Suprapubic skin (tissue), 4 donors: ENCODE measurements around the gene MIPOL1. TPM values are rescaled to one million over a fixed set of nuclear protein-coding genes. Genes with fewer than 3 reads are reported as not detected.

Source experiments
- DNase-seq, 2 donors: peaks; one replicate each; pipeline ENCODE4 v3.0.0-alpha.2; 2019; ENCODE audit warnings: low spot score in 2 of 2
- H3K27ac ChIP-seq: fragments of 200-600 bp; sonication (generic); one replicate; pipeline ENCODE4 v1.5.1; 2019
- H3K27me3 ChIP-seq: fragments of 200-600 bp; sonication (generic); one replicate; pipeline ENCODE4 v1.5.1; 2019
- H3K36me3 ChIP-seq: fragments of 200-600 bp; sonication (generic); one replicate; pipeline ENCODE4 v1.5.1; 2019
- H3K4me1 ChIP-seq: fragments of 200-600 bp; sonication (generic); one replicate; pipeline ENCODE4 v1.5.1; 2019
- H3K4me3 ChIP-seq: fragments of 200-600 bp; sonication (generic); one replicate; pipeline ENCODE4 v1.5.1; 2019; ENCODE audit warnings: mild to moderate bottlenecking
- H3K9me3 ChIP-seq: fragments of 200-600 bp; sonication (generic); one replicate; pipeline ENCODE4 v1.5.1; 2019
- EP300 ChIP-seq: sonication (generic); formaldehyde crosslinking; IDR thresholded peaks from one replicate; pipeline ENCODE4 v1.6.1; 2017; ENCODE audit warnings: antibody characterized with exemption
- POLR2A ChIP-seq, 2 donors: fragments of 450-650 bp; IDR thresholded peaks; one replicate each; pipeline ENCODE4 v1.6.1; 2017; ENCODE audit warnings: antibody characterized with exemption in 2 of 2, mild to moderate bottlenecking in 2 of 2, moderate library complexity in 2 of 2
- POLR2AphosphoS5 ChIP-seq, 3 donors: sonication (generic); formaldehyde crosslinking; IDR thresholded peaks; one replicate each; pipeline ENCODE4 v1.6.1; 2017; ENCODE audit warnings: antibody characterized with exemption in 3 of 3
- WGBS: methylation state at CpG from one replicate; pipeline ENCODE4 v1.1.5; 2018; 5-methylcytosine and 5-hydroxymethylcytosine counted together
- total RNA-seq, 4 donors: library from RNA; depleted of rRNA; stranded (reverse); fragments of >200 nt; gene quantifications; one replicate each; pipeline ENCODE4 v1.1.0, GENCODE V29; 2016
- TF ChIP-seq, protein P1 (sequence below), 2 donors: fragments of 200-600 bp in 1 of 2; fragments of 450-650 bp in 1 of 2; sonication (generic) in 1 of 2; IDR thresholded peaks; one replicate each; pipeline ENCODE4 v1.5.1; 2016 to 2019; ENCODE audit warnings: antibody characterized with exemption in 2 of 2, mild to moderate bottlenecking in 1 of 2, moderate library complexity in 1 of 2

The MIPOL1 gene
- total RNA-seq, 4 donors from 2014 or later = 3.5 to 12.7 (median 7.6) TPM

DNA sequence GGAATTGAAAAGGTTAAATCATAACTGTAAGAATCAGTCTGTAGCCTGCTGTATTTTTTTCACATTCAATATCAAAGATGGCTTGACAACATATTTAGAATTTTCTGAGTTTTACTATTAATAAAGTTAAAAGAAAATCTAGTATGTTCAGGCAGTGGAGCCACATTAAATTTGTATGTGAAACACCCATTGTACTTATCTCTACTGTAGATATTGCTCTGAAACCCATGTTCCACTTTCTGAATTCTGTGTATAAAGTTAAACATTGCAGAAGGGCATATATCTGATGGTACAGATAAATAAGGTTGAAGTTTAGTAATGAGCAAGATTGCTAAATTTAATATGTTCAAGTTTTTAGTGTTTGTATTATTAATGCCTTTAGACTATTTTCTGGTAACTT, 224.6 kb downstream of the MIPOL1 start:
- Histone ChIP-seq H3K4me1 (no peaks in the 10 kb centered on the region), H3K27me3 (no peaks in the 10 kb centered on the region), H3K27ac (no peak overlapping the region), H3K9me3 (no peaks in the 10 kb centered on the region), H3K36me3 (no peaks in the 10 kb centered on the region), H3K4me3 (no peak overlapping the region)
- no peak for DNase-seq
- no peak for TF ChIP-seq POLR2AphosphoS5 (IDR thresholded peaks at IDR 0.05)
- TF ChIP-seq POLR2A (IDR thresholded peaks at IDR 0.05) = no peak
- no peak for TF ChIP-seq EP300
- TF ChIP-seq, protein P1, sequence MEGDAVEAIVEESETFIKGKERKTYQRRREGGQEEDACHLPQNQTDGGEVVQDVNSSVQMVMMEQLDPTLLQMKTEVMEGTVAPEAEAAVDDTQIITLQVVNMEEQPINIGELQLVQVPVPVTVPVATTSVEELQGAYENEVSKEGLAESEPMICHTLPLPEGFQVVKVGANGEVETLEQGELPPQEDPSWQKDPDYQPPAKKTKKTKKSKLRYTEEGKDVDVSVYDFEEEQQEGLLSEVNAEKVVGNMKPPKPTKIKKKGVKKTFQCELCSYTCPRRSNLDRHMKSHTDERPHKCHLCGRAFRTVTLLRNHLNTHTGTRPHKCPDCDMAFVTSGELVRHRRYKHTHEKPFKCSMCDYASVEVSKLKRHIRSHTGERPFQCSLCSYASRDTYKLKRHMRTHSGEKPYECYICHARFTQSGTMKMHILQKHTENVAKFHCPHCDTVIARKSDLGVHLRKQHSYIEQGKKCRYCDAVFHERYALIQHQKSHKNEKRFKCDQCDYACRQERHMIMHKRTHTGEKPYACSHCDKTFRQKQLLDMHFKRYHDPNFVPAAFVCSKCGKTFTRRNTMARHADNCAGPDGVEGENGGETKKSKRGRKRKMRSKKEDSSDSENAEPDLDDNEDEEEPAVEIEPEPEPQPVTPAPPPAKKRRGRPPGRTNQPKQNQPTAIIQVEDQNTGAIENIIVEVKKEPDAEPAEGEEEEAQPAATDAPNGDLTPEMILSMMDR (IDR thresholded peaks at IDR 0.05) = no peak

DNA sequence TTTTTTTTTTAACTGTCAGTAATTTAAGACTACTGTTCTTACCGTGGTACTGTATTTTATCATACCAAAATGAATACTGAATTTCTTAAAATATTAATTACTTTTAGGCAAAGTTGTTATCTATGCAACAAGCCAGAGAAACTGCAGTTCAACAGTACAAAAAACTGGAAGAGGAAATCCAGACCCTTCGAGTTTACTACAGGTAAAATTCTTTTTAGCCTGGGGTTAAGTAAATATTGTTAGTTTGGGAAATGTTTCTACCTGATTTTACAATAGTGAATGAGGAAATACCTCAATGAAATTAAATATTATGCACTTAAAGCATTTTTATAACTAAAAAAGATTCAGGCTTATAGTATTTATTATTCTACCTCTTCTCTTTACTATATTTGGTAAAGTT, 225.0 kb downstream of the MIPOL1 start:
- H3K4me1 ChIP-seq = no peaks in the 10 kb centered on the region
- no peaks in the 10 kb centered on the region for H3K9me3 ChIP-seq
- no peak overlapping the region for H3K27ac ChIP-seq
- 58% methylated on average over 2 of the region's 2 CpGs for WGBS
- no peak overlapping the region for H3K4me3 ChIP-seq
- no peaks in the 10 kb centered on the region for H3K27me3 ChIP-seq
- H3K36me3 ChIP-seq = no peaks in the 10 kb centered on the region
- no peak for TF ChIP-seq EP300
- TF ChIP-seq POLR2A (IDR thresholded peaks at IDR 0.05) = no peak
- no peak for TF ChIP-seq POLR2AphosphoS5 (IDR thresholded peaks at IDR 0.05)
- TF ChIP-seq, protein P1 (IDR thresholded peaks at IDR 0.05) = no peak
- no peak for DNase-seq

DNA sequence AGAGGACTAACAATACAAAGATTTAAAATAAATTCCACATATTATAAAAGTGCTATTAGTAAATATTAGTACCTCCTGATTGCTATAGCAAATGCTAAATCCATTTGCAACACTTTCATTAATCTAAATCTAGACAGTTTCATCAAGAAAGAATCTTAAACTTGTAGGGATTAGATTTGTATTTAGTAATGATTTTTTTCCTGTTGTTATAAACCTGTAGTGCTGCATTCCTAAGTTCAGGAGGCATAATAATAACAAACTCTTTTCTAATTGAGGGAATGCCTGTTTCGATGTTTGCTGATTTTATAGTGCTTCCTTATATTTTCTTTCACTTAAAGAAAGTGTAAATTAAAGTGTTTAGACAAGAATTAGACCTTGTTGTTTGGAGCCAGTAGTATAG, 231.2 kb downstream of the MIPOL1 start:
- Histone ChIP-seq H3K4me1 (no peaks in the 10 kb centered on the region), H3K27me3 (no peaks in the 10 kb centered on the region), H3K36me3 (no peaks in the 10 kb centered on the region), H3K9me3 (no peaks in the 10 kb centered on the region), H3K27ac (no peak overlapping the region), H3K4me3 (no peak overlapping the region)
- TF ChIP-seq POLR2A (IDR thresholded peaks at IDR 0.05) (no peak), POLR2AphosphoS5 (IDR thresholded peaks at IDR 0.05) (no peak), EP300 (no peak)
- TF ChIP-seq, protein P1 (IDR thresholded peaks at IDR 0.05) = no peak
- no peak for DNase-seq
- 57% methylated on average over 1 of the region's 1 CpG for WGBS

DNA sequence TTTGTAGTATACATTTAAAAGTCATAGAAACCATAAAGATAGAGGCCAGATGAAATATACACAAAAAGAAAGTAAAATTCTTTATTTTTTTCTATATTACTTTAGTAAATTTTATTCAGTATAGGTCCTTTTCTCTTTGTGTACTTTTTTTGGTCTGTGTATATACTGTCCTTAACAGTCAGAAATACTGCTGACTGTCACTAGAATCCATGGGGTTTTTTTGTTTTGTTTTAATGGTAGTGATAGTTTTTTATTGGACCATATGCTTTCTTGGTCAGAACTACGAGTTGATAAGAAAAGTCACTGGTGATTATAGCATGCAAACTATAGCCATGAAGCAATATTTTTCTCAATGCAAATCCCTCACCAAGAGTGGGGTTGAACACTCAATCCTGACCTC, 231.9 kb downstream of the MIPOL1 start:
- WGBS = 78% methylated on average over 1 of the region's 1 CpG
- Histone ChIP-seq H3K27ac (no peak overlapping the region), H3K27me3 (no peaks in the 10 kb centered on the region), H3K4me3 (no peak overlapping the region), H3K9me3 (no peaks in the 10 kb centered on the region), H3K4me1 (no peaks in the 10 kb centered on the region), H3K36me3 (no peaks in the 10 kb centered on the region)
- DNase-seq = no peak
- TF ChIP-seq, protein P1 (IDR thresholded peaks at IDR 0.05) = no peak
- no peak for TF ChIP-seq POLR2A (IDR thresholded peaks at IDR 0.05)
- TF ChIP-seq POLR2AphosphoS5 (IDR thresholded peaks at IDR 0.05) = no peak
- no peak for TF ChIP-seq EP300

DNA sequence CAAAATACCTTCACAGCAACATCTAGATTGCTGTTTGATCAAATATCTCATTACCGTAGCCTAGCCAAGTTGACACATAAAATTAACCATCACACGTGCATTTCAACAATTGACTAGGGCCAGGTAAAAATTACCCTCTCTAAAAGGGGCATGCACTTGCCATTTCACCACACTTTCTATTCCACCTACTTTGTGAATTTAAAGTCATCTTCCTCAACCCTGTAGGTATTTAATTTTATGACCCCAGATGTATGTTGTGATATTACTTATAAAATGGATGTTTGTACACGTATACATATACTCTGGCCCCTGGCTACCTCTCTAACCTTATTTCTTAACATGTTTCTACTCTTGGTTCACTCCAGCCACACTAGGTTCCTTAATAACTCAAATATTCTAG, 237.1 kb downstream of the MIPOL1 start:
- Histone ChIP-seq H3K9me3 (no peaks in the 10 kb centered on the region), H3K27ac (no peak overlapping the region), H3K36me3 (no peaks in the 10 kb centered on the region), H3K4me1 (no peaks in the 10 kb centered on the region), H3K4me3 (no peak overlapping the region), H3K27me3 (no peaks in the 10 kb centered on the region)
- 96% methylated on average over 3 of the region's 3 CpGs for WGBS
- TF ChIP-seq POLR2A (IDR thresholded peaks at IDR 0.05) (no peak), EP300 (no peak), POLR2AphosphoS5 (IDR thresholded peaks at IDR 0.05) (no peak)
- TF ChIP-seq, protein P1 (IDR thresholded peaks at IDR 0.05) = no peak
- DNase-seq = no peak
